ENCODE measurements around the gene C2CD2. TPM values are rescaled to one million over a fixed set of nuclear protein-coding genes. Genes with fewer than 3 reads are reported as not detected.

Gene C2CD2
- polyA plus RNA-seq, 1 donor (not counting 4 experiments of a cell fraction or from before 2014, with no cell fraction given) = 39.9 TPM

DNA sequence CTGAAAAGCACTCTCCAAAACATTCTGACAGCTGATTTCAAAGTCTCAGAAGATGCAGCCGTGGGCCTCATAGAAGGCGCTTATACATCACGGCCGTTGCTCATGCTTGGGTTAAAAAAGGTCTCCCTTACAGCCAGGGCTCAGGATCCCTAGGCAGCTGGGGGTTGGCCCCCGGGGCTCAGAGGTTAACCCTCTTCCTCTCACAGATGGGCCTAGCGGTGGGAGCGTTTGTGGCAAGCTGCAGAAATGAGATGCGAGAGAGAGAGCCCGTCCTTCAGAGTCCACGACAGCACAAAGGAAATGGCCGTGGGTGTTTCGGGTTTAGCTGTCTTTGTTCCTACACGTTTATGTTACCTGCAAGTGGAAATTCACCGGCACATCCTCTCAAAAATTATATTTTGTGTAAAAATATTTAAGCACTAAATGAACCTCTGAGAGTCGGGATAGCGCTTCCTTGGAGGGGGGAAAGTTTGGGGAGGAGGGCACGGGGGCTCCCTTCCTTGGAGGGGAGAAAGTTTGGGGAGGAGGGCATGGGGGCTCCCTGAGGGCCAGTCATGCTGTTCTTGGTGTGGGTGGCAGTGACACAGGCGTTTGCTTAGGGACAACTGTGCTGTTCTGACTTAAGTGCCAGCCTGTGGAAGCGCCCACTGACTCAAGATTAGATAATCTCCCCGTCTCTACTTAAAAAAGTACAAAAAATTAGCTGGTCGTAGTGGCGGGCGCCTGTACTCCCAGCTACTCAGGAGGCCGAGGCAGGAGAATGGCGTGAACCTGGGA lies 54.2 kb downstream of the C2CD2 start:
- Histone ChIP-seq H3K4me1 (ENCODE audit: control insufficient read depth, extremely low read depth, insufficient read depth, low read length) (no peaks in the 10 kb centered on the region), H3K27ac (ENCODE audit: control insufficient read depth, insufficient read depth, low read length) (no peak overlapping the region), H3K36me3 (ENCODE audit: control insufficient read depth in 2 of 2, extremely low read depth in 1 of 2, insufficient read depth in 2 of 2, low read length in 2 of 2) (peaks cover 19 to 30% of the 10 kb centered on the region in 2 experiments), H3K9me3 (ENCODE audit: control insufficient read depth, low read depth, low read length) (no peaks in the 10 kb centered on the region), H2AFZ (ENCODE audit: control insufficient read depth, low read length) (no peak overlapping the region), H3K4me2 (ENCODE audit: control insufficient read depth, extremely low read depth, insufficient read depth, low read depth, low read length) (no peak overlapping the region), H3K79me2 (ENCODE audit: control insufficient read depth, insufficient read depth, low read length) (no peaks in the 10 kb centered on the region), H3K9me1 (ENCODE audit: control insufficient read depth, extremely low read depth, insufficient read depth, low read length) (peaks cover 2% of the 10 kb centered on the region), H3K9ac (ENCODE audit: control insufficient read depth, extremely low read depth, insufficient read depth, low read length) (no peak overlapping the region), H4K20me1 (ENCODE audit: control insufficient read depth, extremely low read depth, insufficient read depth, low read length) (no peaks in the 10 kb centered on the region), H3K4me3 (ENCODE audit: control insufficient read depth in 2 of 3, extremely low read depth in 1 of 3, insufficient read depth in 2 of 3, low read depth in 1 of 3, low read length in 3 of 3) (no peak overlapping the region), H3K27me3 (ENCODE audit: control insufficient read depth, extremely low read depth, insufficient read depth, low read length) (no peaks in the 10 kb centered on the region)
- FAIRE-seq (no peak), DNase-seq (ENCODE audit: low read depth, low spot score) (no peak)
- TF ChIP-seq EZH2 (IDR thresholded peaks at IDR 0.05; ENCODE audit: low read length) = no peak
- TF ChIP-seq, protein P1, sequence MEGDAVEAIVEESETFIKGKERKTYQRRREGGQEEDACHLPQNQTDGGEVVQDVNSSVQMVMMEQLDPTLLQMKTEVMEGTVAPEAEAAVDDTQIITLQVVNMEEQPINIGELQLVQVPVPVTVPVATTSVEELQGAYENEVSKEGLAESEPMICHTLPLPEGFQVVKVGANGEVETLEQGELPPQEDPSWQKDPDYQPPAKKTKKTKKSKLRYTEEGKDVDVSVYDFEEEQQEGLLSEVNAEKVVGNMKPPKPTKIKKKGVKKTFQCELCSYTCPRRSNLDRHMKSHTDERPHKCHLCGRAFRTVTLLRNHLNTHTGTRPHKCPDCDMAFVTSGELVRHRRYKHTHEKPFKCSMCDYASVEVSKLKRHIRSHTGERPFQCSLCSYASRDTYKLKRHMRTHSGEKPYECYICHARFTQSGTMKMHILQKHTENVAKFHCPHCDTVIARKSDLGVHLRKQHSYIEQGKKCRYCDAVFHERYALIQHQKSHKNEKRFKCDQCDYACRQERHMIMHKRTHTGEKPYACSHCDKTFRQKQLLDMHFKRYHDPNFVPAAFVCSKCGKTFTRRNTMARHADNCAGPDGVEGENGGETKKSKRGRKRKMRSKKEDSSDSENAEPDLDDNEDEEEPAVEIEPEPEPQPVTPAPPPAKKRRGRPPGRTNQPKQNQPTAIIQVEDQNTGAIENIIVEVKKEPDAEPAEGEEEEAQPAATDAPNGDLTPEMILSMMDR (optimal IDR thresholded peaks at IDR 0.05 in 1 of 3, IDR thresholded peaks at IDR 0.05 in 1 of 3, conservative IDR thresholded peaks at IDR 0.05 in 1 of 3; ENCODE audit: extremely low read depth in 1 of 3, insufficient read depth in 2 of 3, low read length in 3 of 3) = no peak
- dilution Hi-C loops (cut with MboI; ENCODE audit: extremely low pct_ligation_motif_present, low sequenced_read_pairs) = no loop called here

DNA sequence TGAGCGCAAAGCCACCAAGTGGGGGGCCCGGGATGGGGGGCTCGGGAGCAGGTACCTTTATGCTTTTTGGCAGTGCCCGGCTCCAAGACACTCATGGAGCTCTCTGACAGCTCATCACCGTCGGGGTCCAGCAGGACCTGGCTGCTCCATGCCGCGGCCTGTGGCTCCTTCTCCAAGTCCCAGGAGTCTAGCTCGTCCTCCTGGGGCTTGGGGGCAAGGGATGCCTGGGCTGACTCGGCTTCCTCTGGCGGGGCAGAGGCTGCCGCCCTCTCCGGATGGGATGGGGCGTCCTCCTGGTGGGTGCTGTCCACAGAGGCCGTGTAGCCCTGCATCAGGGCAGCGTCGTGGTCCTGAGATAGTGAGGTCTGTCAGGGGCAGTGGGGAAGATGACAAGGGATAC lies 54.8 kb downstream of the C2CD2 start:
- Histone ChIP-seq H3K9me3 (ENCODE audit: control insufficient read depth, low read depth, low read length) (no peaks in the 10 kb centered on the region), H3K9ac (ENCODE audit: control insufficient read depth, extremely low read depth, insufficient read depth, low read length) (no peak overlapping the region), H3K4me1 (ENCODE audit: control insufficient read depth, extremely low read depth, insufficient read depth, low read length) (no peaks in the 10 kb centered on the region), H2AFZ (ENCODE audit: control insufficient read depth, low read length) (no peak overlapping the region), H4K20me1 (ENCODE audit: control insufficient read depth, extremely low read depth, insufficient read depth, low read length) (no peaks in the 10 kb centered on the region), H3K9me1 (ENCODE audit: control insufficient read depth, extremely low read depth, insufficient read depth, low read length) (peaks cover 3% of the 10 kb centered on the region), H3K79me2 (ENCODE audit: control insufficient read depth, insufficient read depth, low read length) (no peaks in the 10 kb centered on the region), H3K27ac (ENCODE audit: control insufficient read depth, insufficient read depth, low read length) (no peak overlapping the region), H3K4me2 (ENCODE audit: control insufficient read depth, extremely low read depth, insufficient read depth, low read depth, low read length) (no peak overlapping the region), H3K27me3 (ENCODE audit: control insufficient read depth, extremely low read depth, insufficient read depth, low read length) (no peaks in the 10 kb centered on the region), H3K36me3 (ENCODE audit: control insufficient read depth in 2 of 2, extremely low read depth in 1 of 2, insufficient read depth in 2 of 2, low read length in 2 of 2) (peaks cover 19 to 27% of the 10 kb centered on the region in 2 experiments), H3K4me3 (ENCODE audit: control insufficient read depth in 2 of 3, extremely low read depth in 1 of 3, insufficient read depth in 2 of 3, low read depth in 1 of 3, low read length in 3 of 3) (no peak overlapping the region)
- no peak for DNase-seq (ENCODE audit: low read depth, low spot score)
- dilution Hi-C loops (cut with MboI; ENCODE audit: extremely low pct_ligation_motif_present, low sequenced_read_pairs) = no loop called here
- FAIRE-seq = no peak
- no peak for TF ChIP-seq EZH2 (IDR thresholded peaks at IDR 0.05; ENCODE audit: low read length)
- TF ChIP-seq, protein P1 (optimal IDR thresholded peaks at IDR 0.05 in 1 of 3, IDR thresholded peaks at IDR 0.05 in 1 of 3, conservative IDR thresholded peaks at IDR 0.05 in 1 of 3; ENCODE audit: extremely low read depth in 1 of 3, insufficient read depth in 2 of 3, low read length in 3 of 3) = no peak
